Panc1 (cell line): ENCODE results near the gene SND1. TPM values are rescaled to one million over a fixed set of nuclear protein-coding genes. Genes with fewer than 3 reads are reported as not detected.

Experiments
- ATAC-seq: fragments of 200-7000 bp; cut with Tn5 transposase; 2 replicates; pipeline ENCODE4 v1.9.1; 2020; ENCODE audit warnings: mild to moderate bottlenecking, moderate library complexity
- BruUV-seq: library from RNA; stranded (reverse); fragments of 400-500 nt; replicated peaks from 2 replicates; lab custom pipeline; 2021; lab: Mats Ljungman, UMichigan
- CTCF ChIA-PET: fragments of 300-600 bp; sonication (Branson Sonifier 250); formaldehyde crosslinking; loops from one replicate; lab custom pipeline; 2022; ENCODE audit warnings: antibody characterized with exemption; lab: Charles Lee
- POLR2A ChIA-PET: fragments of 300-600 bp; sonication (Branson Sonifier 250); formaldehyde crosslinking; loops from one replicate; lab custom pipeline; 2022; ENCODE audit warnings: antibody characterized with exemption; lab: Charles Lee
- DNase-seq: peaks from one replicate; pipeline ENCODE4 v3.0.0-alpha.2; 2010; ENCODE audit warnings: low read depth, low spot score
- H3K27ac ChIP-seq: 2 replicates; pipeline ENCODE4 v1.5.1; 2011; ENCODE audit warnings: mild to moderate bottlenecking, low read length, inconsistent platforms
- H3K27me3 ChIP-seq: fragments of 200-500 bp; sonication (Bioruptor generic); 2 replicates; pipeline ENCODE4 v1.6.0; 2014; ENCODE audit warnings: low read length, inconsistent platforms; ENCODE audit not compliant: control insufficient read depth, insufficient read depth
- H3K36me3 ChIP-seq: fragments of 200-500 bp; sonication (Bioruptor generic); 2 replicates; pipeline ENCODE4 v1.5.1; 2014; ENCODE audit warnings: inconsistent platforms, mild to moderate bottlenecking, low read length, moderate library complexity; ENCODE audit not compliant: control insufficient read depth, insufficient read depth
- H3K4me1 ChIP-seq: 2 replicates; pipeline ENCODE4 v1.5.1; 2011; ENCODE audit warnings: inconsistent platforms, mild to moderate bottlenecking, low read length, moderate library complexity; ENCODE audit not compliant: control insufficient read depth, insufficient read depth
- H3K4me3 ChIP-seq, 2 experiments: 2 replicates each; pipeline ENCODE4 v1.5.1; 2011 to 2012; ENCODE audit warnings: low read depth in 2 of 2, low read length in 2 of 2, mild to moderate bottlenecking in 2 of 2, inconsistent platforms in 1 of 2, moderate library complexity in 1 of 2
- H3K9me3 ChIP-seq: fragments of 200-500 bp; sonication (Bioruptor generic); 2 replicates; pipeline ENCODE4 v1.5.1; 2014; ENCODE audit warnings: low read depth, mild to moderate bottlenecking, inconsistent platforms, low read length, moderate library complexity; ENCODE audit not compliant: control insufficient read depth, insufficient read depth
- POLR2AphosphoS5 ChIP-seq: IDR thresholded peaks from 2 replicates; pipeline ENCODE4 v1.6.1; 2012; ENCODE audit warnings: mild to moderate bottlenecking, low read depth, low read length, moderate library complexity
- SIN3A ChIP-seq: IDR thresholded peaks from 2 replicates; pipeline ENCODE4 v1.6.1; 2012; ENCODE audit warnings: low read depth, mild to moderate bottlenecking, low read length, moderate library complexity, borderline replicate concordance; ENCODE audit not compliant: insufficient read depth
- TCF7L2 ChIP-seq: IDR thresholded peaks from 2 replicates; pipeline ENCODE4 v1.6.1; 2011; ENCODE audit warnings: mild to moderate bottlenecking, low read depth, low read length, inconsistent platforms
- in situ Hi-C: cut with HindIII; loops from 2 replicates; pipeline ENCODE4 v1.10.0; 2016; ENCODE audit warnings: low sequenced_read_pairs, low pct_unique_long_range_greater_than_20kb
- intact Hi-C: fragments of 100-400 bp; cut with micrococcal nuclease; formaldehyde crosslinking; loops from one replicate; pipeline ENCODE4 v1.10.0; 2022; ENCODE audit not compliant: unreplicated experiment
- total RNA-seq: library from RNA; stranded (reverse); gene quantifications from one replicate; pipeline ENCODE4 v1.2.1, GENCODE V29; 2021; ENCODE audit not compliant: unreplicated experiment
- TF ChIP-seq, protein P1 (sequence below): fragments of 450-650 bp; IDR thresholded peaks from 2 replicates; pipeline ENCODE4 v1.5.1; 2017; ENCODE audit warnings: mild to moderate bottlenecking
- TF ChIP-seq, protein P2 (sequence below), 2 experiments: IDR thresholded peaks; 2 replicates each; pipeline ENCODE4 v1.6.1; 2011 to 2012; ENCODE audit warnings: low read depth in 2 of 2, control low read depth in 1 of 2, low read length in 1 of 2, mild to moderate bottlenecking in 1 of 2, moderate library complexity in 1 of 2; ENCODE audit not compliant: insufficient read depth in 1 of 2

Gene SND1
- total RNA-seq, 1 experiment from 2014 or later = 176 TPM

GRCh38 chr7:127879942-127880341 lies 227.9 kb downstream of the SND1 start:
- no TSS peak for BruUV-seq
- Histone ChIP-seq H3K27me3 (no peaks in the 10 kb centered on the region), H3K36me3 (no peaks in the 10 kb centered on the region), H3K4me1 (no peaks in the 10 kb centered on the region), H3K4me3 (no peak overlapping the region), H3K9me3 (no peaks in the 10 kb centered on the region), H3K27ac (no peak overlapping the region)
- POLR2A ChIA-PET = no interaction called here
- CTCF ChIA-PET = no interaction called here
- no peak for DNase-seq
- intact Hi-C loops = no loop called here
- in situ Hi-C loops = no loop called here
- no peak for ATAC-seq
- TF ChIP-seq, protein P1, sequence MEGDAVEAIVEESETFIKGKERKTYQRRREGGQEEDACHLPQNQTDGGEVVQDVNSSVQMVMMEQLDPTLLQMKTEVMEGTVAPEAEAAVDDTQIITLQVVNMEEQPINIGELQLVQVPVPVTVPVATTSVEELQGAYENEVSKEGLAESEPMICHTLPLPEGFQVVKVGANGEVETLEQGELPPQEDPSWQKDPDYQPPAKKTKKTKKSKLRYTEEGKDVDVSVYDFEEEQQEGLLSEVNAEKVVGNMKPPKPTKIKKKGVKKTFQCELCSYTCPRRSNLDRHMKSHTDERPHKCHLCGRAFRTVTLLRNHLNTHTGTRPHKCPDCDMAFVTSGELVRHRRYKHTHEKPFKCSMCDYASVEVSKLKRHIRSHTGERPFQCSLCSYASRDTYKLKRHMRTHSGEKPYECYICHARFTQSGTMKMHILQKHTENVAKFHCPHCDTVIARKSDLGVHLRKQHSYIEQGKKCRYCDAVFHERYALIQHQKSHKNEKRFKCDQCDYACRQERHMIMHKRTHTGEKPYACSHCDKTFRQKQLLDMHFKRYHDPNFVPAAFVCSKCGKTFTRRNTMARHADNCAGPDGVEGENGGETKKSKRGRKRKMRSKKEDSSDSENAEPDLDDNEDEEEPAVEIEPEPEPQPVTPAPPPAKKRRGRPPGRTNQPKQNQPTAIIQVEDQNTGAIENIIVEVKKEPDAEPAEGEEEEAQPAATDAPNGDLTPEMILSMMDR = no peak
- TF ChIP-seq, protein P2, sequence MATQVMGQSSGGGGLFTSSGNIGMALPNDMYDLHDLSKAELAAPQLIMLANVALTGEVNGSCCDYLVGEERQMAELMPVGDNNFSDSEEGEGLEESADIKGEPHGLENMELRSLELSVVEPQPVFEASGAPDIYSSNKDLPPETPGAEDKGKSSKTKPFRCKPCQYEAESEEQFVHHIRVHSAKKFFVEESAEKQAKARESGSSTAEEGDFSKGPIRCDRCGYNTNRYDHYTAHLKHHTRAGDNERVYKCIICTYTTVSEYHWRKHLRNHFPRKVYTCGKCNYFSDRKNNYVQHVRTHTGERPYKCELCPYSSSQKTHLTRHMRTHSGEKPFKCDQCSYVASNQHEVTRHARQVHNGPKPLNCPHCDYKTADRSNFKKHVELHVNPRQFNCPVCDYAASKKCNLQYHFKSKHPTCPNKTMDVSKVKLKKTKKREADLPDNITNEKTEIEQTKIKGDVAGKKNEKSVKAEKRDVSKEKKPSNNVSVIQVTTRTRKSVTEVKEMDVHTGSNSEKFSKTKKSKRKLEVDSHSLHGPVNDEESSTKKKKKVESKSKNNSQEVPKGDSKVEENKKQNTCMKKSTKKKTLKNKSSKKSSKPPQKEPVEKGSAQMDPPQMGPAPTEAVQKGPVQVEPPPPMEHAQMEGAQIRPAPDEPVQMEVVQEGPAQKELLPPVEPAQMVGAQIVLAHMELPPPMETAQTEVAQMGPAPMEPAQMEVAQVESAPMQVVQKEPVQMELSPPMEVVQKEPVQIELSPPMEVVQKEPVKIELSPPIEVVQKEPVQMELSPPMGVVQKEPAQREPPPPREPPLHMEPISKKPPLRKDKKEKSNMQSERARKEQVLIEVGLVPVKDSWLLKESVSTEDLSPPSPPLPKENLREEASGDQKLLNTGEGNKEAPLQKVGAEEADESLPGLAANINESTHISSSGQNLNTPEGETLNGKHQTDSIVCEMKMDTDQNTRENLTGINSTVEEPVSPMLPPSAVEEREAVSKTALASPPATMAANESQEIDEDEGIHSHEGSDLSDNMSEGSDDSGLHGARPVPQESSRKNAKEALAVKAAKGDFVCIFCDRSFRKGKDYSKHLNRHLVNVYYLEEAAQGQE (IDR thresholded peaks at IDR 0.05; ENCODE audit: insufficient read depth in 1 of 2, low read depth in 2 of 2, low read length in 1 of 2) = no peak
- TF ChIP-seq SIN3A = no peak
- TF ChIP-seq POLR2AphosphoS5 = no peak
- no peak for TF ChIP-seq TCF7L2

DNA sequence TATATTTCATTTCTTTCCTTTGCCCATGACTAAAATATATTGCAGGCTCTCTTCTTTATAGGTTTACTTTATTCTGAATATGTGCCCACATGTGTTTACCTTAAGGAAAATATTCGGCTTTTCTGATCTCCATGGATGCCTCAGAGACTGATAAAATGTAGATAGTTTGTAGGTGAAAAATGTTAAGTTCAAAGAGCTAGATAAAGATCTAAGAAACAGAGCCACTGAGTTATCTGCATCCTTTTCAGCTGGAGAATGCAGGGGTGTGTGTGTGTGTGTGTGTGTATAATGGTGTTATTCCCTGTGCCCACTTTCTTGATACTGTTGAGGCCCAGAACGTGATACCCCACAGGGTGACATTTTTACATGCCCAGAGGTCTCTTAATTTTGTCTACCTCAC lies 228.5 kb downstream of the SND1 start:
- no peak overlapping the region for H3K27ac ChIP-seq
- TF ChIP-seq, protein P2 (IDR thresholded peaks at IDR 0.05; ENCODE audit: insufficient read depth in 1 of 2, low read depth in 2 of 2, low read length in 1 of 2) = no peak
- H3K4me1 ChIP-seq = no peaks in the 10 kb centered on the region
- no peaks in the 10 kb centered on the region for H3K27me3 ChIP-seq
- DNase-seq (no peak), ATAC-seq (no peak)
- no peaks in the 10 kb centered on the region for H3K9me3 ChIP-seq
- ChIA-PET CTCF (no interaction called here), POLR2A (no interaction called here)
- intact Hi-C loops (no loop called here), in situ Hi-C loops (no loop called here)
- no TSS peak for BruUV-seq
- no peak overlapping the region for H3K4me3 ChIP-seq
- H3K36me3 ChIP-seq = no peaks in the 10 kb centered on the region
